22Rv1 (cell line): ENCODE results near the gene HEPACAM.

Experiments
- ZFX ChIP-seq: fragments of 450-650 bp; IDR thresholded peaks from 2 replicates; pipeline ENCODE4 v1.6.1; 2017; ENCODE audit warnings: antibody characterized with exemption, borderline replicate concordance
- TF ChIP-seq, protein P1 (sequence below): fragments of 450-650 bp; IDR thresholded peaks from 2 replicates; pipeline ENCODE4 v1.5.1; 2017; ENCODE audit warnings: mild to moderate bottlenecking

DNA sequence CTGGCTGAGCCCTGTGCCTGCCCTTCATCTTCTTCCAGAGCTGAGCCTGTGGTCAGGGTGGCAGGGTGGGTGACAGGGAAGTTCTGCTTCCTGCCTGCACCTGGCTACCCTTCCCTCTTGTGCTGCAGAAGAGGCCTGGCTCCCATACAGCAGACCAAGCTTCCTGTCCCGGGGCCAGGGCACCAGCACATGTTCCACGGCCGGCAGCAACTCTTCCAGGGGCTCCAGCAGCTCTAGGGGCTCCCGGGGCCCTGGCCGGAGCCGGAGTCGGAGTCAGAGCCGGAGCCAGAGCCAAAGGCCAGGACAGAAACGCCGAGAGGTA is 55.6 kb downstream of the HEPACAM start:
- TF ChIP-seq, protein P1, sequence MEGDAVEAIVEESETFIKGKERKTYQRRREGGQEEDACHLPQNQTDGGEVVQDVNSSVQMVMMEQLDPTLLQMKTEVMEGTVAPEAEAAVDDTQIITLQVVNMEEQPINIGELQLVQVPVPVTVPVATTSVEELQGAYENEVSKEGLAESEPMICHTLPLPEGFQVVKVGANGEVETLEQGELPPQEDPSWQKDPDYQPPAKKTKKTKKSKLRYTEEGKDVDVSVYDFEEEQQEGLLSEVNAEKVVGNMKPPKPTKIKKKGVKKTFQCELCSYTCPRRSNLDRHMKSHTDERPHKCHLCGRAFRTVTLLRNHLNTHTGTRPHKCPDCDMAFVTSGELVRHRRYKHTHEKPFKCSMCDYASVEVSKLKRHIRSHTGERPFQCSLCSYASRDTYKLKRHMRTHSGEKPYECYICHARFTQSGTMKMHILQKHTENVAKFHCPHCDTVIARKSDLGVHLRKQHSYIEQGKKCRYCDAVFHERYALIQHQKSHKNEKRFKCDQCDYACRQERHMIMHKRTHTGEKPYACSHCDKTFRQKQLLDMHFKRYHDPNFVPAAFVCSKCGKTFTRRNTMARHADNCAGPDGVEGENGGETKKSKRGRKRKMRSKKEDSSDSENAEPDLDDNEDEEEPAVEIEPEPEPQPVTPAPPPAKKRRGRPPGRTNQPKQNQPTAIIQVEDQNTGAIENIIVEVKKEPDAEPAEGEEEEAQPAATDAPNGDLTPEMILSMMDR, result no peak
- TF ChIP-seq ZFX, result no peak
